Upper lobe of right lung (tissue), 1 donor: ENCODE data around the gene PIP5K1B. TPM values are rescaled to one million over a fixed set of nuclear protein-coding genes. Genes with fewer than 3 reads are reported as not detected.
A peak's percentile ranks its signal among the peaks of the same experiment; 100 is the strongest.

Source experiments
- ATAC-seq: fragments of 200-7000 bp; cut with Tn5 transposase; one replicate; pipeline ENCODE4 v1.9.1; 2020; ENCODE audit warnings: mild to moderate bottlenecking, moderate library complexity
- DNase-seq: peaks from one replicate; pipeline ENCODE4 v3.0.0-alpha.2; 2020
- H3K27ac ChIP-seq: fragments of 200-600 bp; one replicate; pipeline ENCODE4 v1.8.0; 2022
- H3K27me3 ChIP-seq: fragments of 200-600 bp; one replicate; pipeline ENCODE4 v1.8.0; 2022; ENCODE audit warnings: mild to moderate bottlenecking
- H3K36me3 ChIP-seq: fragments of 200-600 bp; one replicate; pipeline ENCODE4 v1.8.0; 2022
- H3K4me1 ChIP-seq: fragments of 200-600 bp; one replicate; pipeline ENCODE4 v1.8.0; 2022
- H3K4me3 ChIP-seq: fragments of 200-600 bp; one replicate; pipeline ENCODE4 v1.8.0; 2022; ENCODE audit warnings: mild to moderate bottlenecking
- H3K9me3 ChIP-seq: fragments of 200-600 bp; one replicate; pipeline ENCODE4 v1.8.0; 2022
- intact Hi-C: fragments of 100-400 bp; cut with DNase I; formaldehyde crosslinking; loops from one replicate; pipeline ENCODE4 v1.11.0; 2022
- total RNA-seq: library from RNA; stranded (reverse); fragmentation: NEBNext Ultra II Directional; extraction: Animal tissue kit (Norgen Biotek cat#: 25700); gene quantifications from one replicate; pipeline ENCODE4 v1.2.1, GENCODE V29; 2021
- TF ChIP-seq, protein P1 (sequence below): fragments of 200-600 bp; IDR thresholded peaks from one replicate; pipeline ENCODE4 v1.8.0; 2022; ENCODE audit warnings: antibody characterized with exemption
- donor health status: DM: no; HTN: yes; CAD: no; lungs with severe emphysema.

Gene PIP5K1B
- total RNA-seq, 1 donor from 2014 or later = 36.5 TPM

- H3K36me3 ChIP-seq = no peaks in the 10 kb centered on the region
- TF ChIP-seq, protein P1, sequence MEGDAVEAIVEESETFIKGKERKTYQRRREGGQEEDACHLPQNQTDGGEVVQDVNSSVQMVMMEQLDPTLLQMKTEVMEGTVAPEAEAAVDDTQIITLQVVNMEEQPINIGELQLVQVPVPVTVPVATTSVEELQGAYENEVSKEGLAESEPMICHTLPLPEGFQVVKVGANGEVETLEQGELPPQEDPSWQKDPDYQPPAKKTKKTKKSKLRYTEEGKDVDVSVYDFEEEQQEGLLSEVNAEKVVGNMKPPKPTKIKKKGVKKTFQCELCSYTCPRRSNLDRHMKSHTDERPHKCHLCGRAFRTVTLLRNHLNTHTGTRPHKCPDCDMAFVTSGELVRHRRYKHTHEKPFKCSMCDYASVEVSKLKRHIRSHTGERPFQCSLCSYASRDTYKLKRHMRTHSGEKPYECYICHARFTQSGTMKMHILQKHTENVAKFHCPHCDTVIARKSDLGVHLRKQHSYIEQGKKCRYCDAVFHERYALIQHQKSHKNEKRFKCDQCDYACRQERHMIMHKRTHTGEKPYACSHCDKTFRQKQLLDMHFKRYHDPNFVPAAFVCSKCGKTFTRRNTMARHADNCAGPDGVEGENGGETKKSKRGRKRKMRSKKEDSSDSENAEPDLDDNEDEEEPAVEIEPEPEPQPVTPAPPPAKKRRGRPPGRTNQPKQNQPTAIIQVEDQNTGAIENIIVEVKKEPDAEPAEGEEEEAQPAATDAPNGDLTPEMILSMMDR = no peak
- peak overlapping the region; percentile 97 for H3K27ac ChIP-seq
- H3K4me3 ChIP-seq = peak overlapping the region; percentile 79
- intact Hi-C loops = no loop called here
- ATAC-seq (no peak), DNase-seq (no peak)
- H3K27me3 ChIP-seq = no peaks in the 10 kb centered on the region
- no peaks in the 10 kb centered on the region for H3K9me3 ChIP-seq
- peaks cover 53% of the 10 kb centered on the region for H3K4me1 ChIP-seq
Measured at GRCh38 chr9:68780720-68781119, 75.7 kb downstream of the PIP5K1B start.

GRCh38 chr9:68781928-68782327 lies 76.9 kb downstream of the PIP5K1B start:
- TF ChIP-seq, protein P1 = no peak
- H3K4me3 ChIP-seq = peak overlapping the region; percentile 79
- ATAC-seq = no peak
- H3K4me1 ChIP-seq = peaks cover 53% of the 10 kb centered on the region
- H3K36me3 ChIP-seq = no peaks in the 10 kb centered on the region
- DNase-seq = no peak
- H3K9me3 ChIP-seq = no peaks in the 10 kb centered on the region
- H3K27ac ChIP-seq = no peak overlapping the region
- H3K27me3 ChIP-seq = no peaks in the 10 kb centered on the region
- intact Hi-C loops = no loop called here

DNA sequence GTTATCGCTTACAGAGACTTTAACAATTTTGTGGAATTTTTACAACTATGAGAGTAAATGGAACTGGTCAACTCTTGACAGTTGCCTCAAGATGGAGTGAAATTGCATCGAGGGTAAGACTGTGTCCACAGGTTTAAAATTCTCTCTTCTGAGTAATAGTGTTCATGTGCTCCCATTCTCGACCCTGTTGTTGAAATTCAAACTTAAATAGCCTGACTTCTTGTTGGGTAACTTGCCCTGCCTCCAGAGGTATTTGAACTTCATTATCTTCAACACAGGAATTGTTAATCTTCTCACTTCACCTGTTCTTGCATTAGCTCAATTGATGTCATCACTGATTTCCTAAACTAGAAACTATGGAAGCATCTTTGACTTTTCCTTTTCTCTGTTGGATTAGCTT lies 77.5 kb downstream of the PIP5K1B start:
- no peaks in the 10 kb centered on the region for H3K9me3 ChIP-seq
- H3K4me3 ChIP-seq = no peak overlapping the region
- TF ChIP-seq, protein P1 = no peak
- no peaks in the 10 kb centered on the region for H3K36me3 ChIP-seq
- H3K4me1 ChIP-seq = peaks cover 53% of the 10 kb centered on the region
- no peaks in the 10 kb centered on the region for H3K27me3 ChIP-seq
- no peak for DNase-seq
- intact Hi-C loops = no loop called here
- ATAC-seq = no peak
- H3K27ac ChIP-seq = no peak overlapping the region

- Histone ChIP-seq H3K27me3 (no peaks in the 10 kb centered on the region), H3K27ac (no peak overlapping the region), H3K36me3 (no peaks in the 10 kb centered on the region), H3K4me1 (peaks cover 42% of the 10 kb centered on the region), H3K9me3 (no peaks in the 10 kb centered on the region), H3K4me3 (no peak overlapping the region)
- no peak for ATAC-seq
- intact Hi-C loops = no loop called here
- DNase-seq = no peak
- TF ChIP-seq, protein P1 = no peak
Measured at GRCh38 chr9:68785965-68786364, 80.9 kb downstream of the PIP5K1B start.

GRCh38 chr9:68791169-68791568 lies 86.1 kb downstream of the PIP5K1B start:
- DNase-seq (no peak), ATAC-seq (no peak)
- no peaks in the 10 kb centered on the region for H3K4me1 ChIP-seq
- TF ChIP-seq, protein P1 = no peak
- H3K36me3 ChIP-seq = no peaks in the 10 kb centered on the region
- H3K27ac ChIP-seq = no peak overlapping the region
- intact Hi-C loops = no loop called here
- H3K4me3 ChIP-seq = no peak overlapping the region
- H3K9me3 ChIP-seq = no peaks in the 10 kb centered on the region
- no peaks in the 10 kb centered on the region for H3K27me3 ChIP-seq

- no peak overlapping the region for H3K27ac ChIP-seq
- intact Hi-C loops = no loop called here
- no peaks in the 10 kb centered on the region for H3K4me1 ChIP-seq
- TF ChIP-seq, protein P1 = no peak
- H3K36me3 ChIP-seq = no peaks in the 10 kb centered on the region
- H3K4me3 ChIP-seq = no peak overlapping the region
- no peaks in the 10 kb centered on the region for H3K9me3 ChIP-seq
- DNase-seq = no peak
- no peak for ATAC-seq
- H3K27me3 ChIP-seq = no peaks in the 10 kb centered on the region
Measured at GRCh38 chr9:68793605-68794343, 88.7 kb downstream of the PIP5K1B start.
